GM23248 (cell line): Measurements from ENCODE around the gene CREBL2. TPM values are rescaled to one million over a fixed set of nuclear protein-coding genes. Genes with fewer than 3 reads are reported as not detected.

ENCODE experiments used
- DNase-seq: peaks from one replicate; pipeline ENCODE4 v3.0.0-alpha.2; 2015
- H2AFZ ChIP-seq: fragments of 200-600 bp; sonication (generic); 2 replicates; pipeline ENCODE4 v1.6.1; 2016; ENCODE audit warnings: antibody characterized with exemption
- H3F3A ChIP-seq: fragments of 200-600 bp; sonication (generic); 2 replicates; pipeline ENCODE4 v1.6.1; 2016; ENCODE audit warnings: mild to moderate bottlenecking, antibody characterized with exemption, mixed run types; ENCODE audit not compliant: insufficient read depth
- H3K27ac ChIP-seq: fragments of 200-600 bp; sonication (generic); 2 replicates; pipeline ENCODE4 v1.5.1; 2016; ENCODE audit warnings: mild to moderate bottlenecking
- H3K27me3 ChIP-seq: fragments of 200-600 bp; sonication (generic); replicated peaks from 2 replicates; pipeline ENCODE4 v1.6.1; 2016; ENCODE audit warnings: mild to moderate bottlenecking; ENCODE audit not compliant: insufficient read depth
- H3K36me3 ChIP-seq: fragments of 200-600 bp; sonication (generic); 2 replicates; pipeline ENCODE4 v1.6.1; 2016; ENCODE audit warnings: low read depth, mild to moderate bottlenecking
- H3K4me1 ChIP-seq: fragments of 200-600 bp; sonication (generic); 2 replicates; pipeline ENCODE4 v1.6.1; 2016; ENCODE audit warnings: mild to moderate bottlenecking; ENCODE audit not compliant: insufficient read depth
- H3K4me2 ChIP-seq: fragments of 200-600 bp; sonication (generic); one replicate; pipeline ENCODE4 v1.6.1; 2016; ENCODE audit warnings: mild to moderate bottlenecking; ENCODE audit not compliant: unreplicated experiment
- H3K4me3 ChIP-seq: fragments of 200-600 bp; sonication (generic); 2 replicates; pipeline ENCODE4 v1.5.1; 2016; ENCODE audit warnings: mild to moderate bottlenecking
- H3K79me2 ChIP-seq: fragments of 200-600 bp; sonication (generic); 2 replicates; pipeline ENCODE4 v1.6.1; 2016; ENCODE audit warnings: mild to moderate bottlenecking; ENCODE audit not compliant: insufficient read depth
- H3K9ac ChIP-seq: fragments of 200-600 bp; sonication (generic); 2 replicates; pipeline ENCODE4 v1.6.1; 2016; ENCODE audit warnings: mild to moderate bottlenecking
- H3K9me2 ChIP-seq: fragments of 200-600 bp; sonication (generic); 2 replicates; pipeline ENCODE4 v1.6.1; 2016; ENCODE audit warnings: mixed run types, mild to moderate bottlenecking, moderate library complexity; ENCODE audit not compliant: insufficient read depth
- H3K9me3 ChIP-seq: fragments of 200-600 bp; sonication (generic); one replicate; pipeline ENCODE4 v1.6.1; 2017; ENCODE audit warnings: low read depth
- H4K20me1 ChIP-seq: fragments of 200-600 bp; sonication (generic); 2 replicates; pipeline ENCODE4 v1.6.0; 2016; ENCODE audit not compliant: insufficient read depth
- EZH2 ChIP-seq: fragments of 200-600 bp; sonication (generic); IDR thresholded peaks from 2 replicates; pipeline ENCODE4 v1.6.1; 2018; ENCODE audit warnings: antibody characterized with exemption, mild to moderate bottlenecking; ENCODE audit not compliant: insufficient read depth, poor library complexity, severe bottlenecking
- EZH2phosphoT487 ChIP-seq: fragments of 200-600 bp; sonication (generic); IDR thresholded peaks from 2 replicates; pipeline ENCODE4 v1.6.1; 2018; ENCODE audit warnings: antibody characterized with exemption, moderate library complexity, mild to moderate bottlenecking, low read depth; ENCODE audit not compliant: insufficient read depth
- WGBS, 2 experiments: methylation state at CpG; one replicate each; pipeline ENCODE4 v1.1.6; 2015 to 2017; ENCODE audit warnings: low lambda C conversion rate in 2 of 2, low coverage in 1 of 2; ENCODE audit errors: missing lambda C conversion rate in 2 of 2; 5-methylcytosine and 5-hydroxymethylcytosine counted together
- in situ Hi-C: fragments of 300-500 bp; cut with MboI; formaldehyde crosslinking; loops from 2 replicates; pipeline ENCODE4 v1.15.0; 2020
- polyA plus RNA-seq: library from polyadenylated mRNA; unstranded; fragments of >200 nt; fragmentation: Nextera tagmentation; extraction: Ambion mirVana; gene quantifications from 2 replicates; pipeline ENCODE4 v1.2.1, GENCODE V29; 2016
- total RNA-seq: library from RNA; depleted of rRNA; stranded (reverse); fragments of >200 nt; shearing (Covaris generic); gene quantifications from 2 replicates; pipeline ENCODE4 v1.2.3, GENCODE V29; 2014

Gene CREBL2
- total and polyA plus RNA-seq, 2 experiments from 2014 or later: 23.4 to 38.4 TPM

GRCh38 chr12:12627308-12627827, 15.7 kb downstream of the CREBL2 start:
- Histone ChIP-seq H3K9me2 (no peaks in the 10 kb centered on the region), H4K20me1 (no peaks in the 10 kb centered on the region; the same call in 1 of the 2 replicates), H3K79me2 (peaks cover 66% of the 10 kb centered on the region), H3K4me1 (peaks cover 12% of the 10 kb centered on the region), H3K4me2 (no peak overlapping the region), H3K36me3 (no peaks in the 10 kb centered on the region), H3K4me3 (no peak overlapping the region), H2AFZ (no peak overlapping the region), H3F3A (0 out of 2 replicates have a peak, but pooled peaks cover 6% of the 10 kb centered on the region), H3K9ac (no peak overlapping the region), H3K27ac (no peak overlapping the region), H3K9me3 (no peaks in the 10 kb centered on the region), H3K27me3 (no peaks in the 10 kb centered on the region)
- DNase-seq: no peak
- WGBS, 2 experiments: 86 to 91% methylated on average over 2 of the region's 2 CpGs
- TF ChIP-seq EZH2phosphoT487: no peak
- TF ChIP-seq EZH2: no peak
- in situ Hi-C loops: no loop called here

GRCh38 chr12:12628013-12628412, 16.3 kb downstream of the CREBL2 start:
- Histone ChIP-seq H3K27me3 (no peaks in the 10 kb centered on the region), H3K79me2 (peaks cover 68% of the 10 kb centered on the region), H3K4me1 (peaks cover 12% of the 10 kb centered on the region), H2AFZ (no peak overlapping the region), H3F3A (0 out of 2 replicates have a peak, but pooled peaks cover 6% of the 10 kb centered on the region), H3K4me3 (no peak overlapping the region), H3K9me2 (no peaks in the 10 kb centered on the region), H3K9me3 (no peaks in the 10 kb centered on the region), H3K36me3 (no peaks in the 10 kb centered on the region), H4K20me1 (no peaks in the 10 kb centered on the region; the same call in 1 of the 2 replicates), H3K27ac (no peak overlapping the region), H3K9ac (no peak overlapping the region), H3K4me2 (no peak overlapping the region)
- in situ Hi-C loops: no loop called here
- TF ChIP-seq EZH2: no peak
- no peak for TF ChIP-seq EZH2phosphoT487
- WGBS, 2 experiments: 98 to 100% methylated on average over 4 of the region's 4 CpGs
- DNase-seq: peak; percentile 36

- in situ Hi-C loops: no loop called here
- no peak overlapping the region for H3K9ac ChIP-seq
- no peak overlapping the region for H3K27ac ChIP-seq
- H3K36me3 ChIP-seq: 0 out of 2 replicates have a peak, but pooled peaks cover 2% of the 10 kb centered on the region
- H3K4me3 ChIP-seq: no peak overlapping the region
- H3K9me3 ChIP-seq: no peaks in the 10 kb centered on the region
- H3K4me2 ChIP-seq: no peak overlapping the region
- H3K27me3 ChIP-seq: no peaks in the 10 kb centered on the region
- 96 to 97% methylated on average over 1 of the region's 1 CpG for WGBS, 2 experiments
- no peaks in the 10 kb centered on the region; the same call in 1 of the 2 replicates for H4K20me1 ChIP-seq
- H3K4me1 ChIP-seq: peaks cover 12% of the 10 kb centered on the region
- no peak for DNase-seq
- TF ChIP-seq EZH2 (no peak), EZH2phosphoT487 (no peak)
- peaks cover 60% of the 10 kb centered on the region for H3K79me2 ChIP-seq
- H3K9me2 ChIP-seq: no peaks in the 10 kb centered on the region
- H2AFZ ChIP-seq: no peak overlapping the region
- 0 out of 2 replicates have a peak, but pooled peaks cover 6% of the 10 kb centered on the region for H3F3A ChIP-seq
These were observed 19.2 kb downstream of the CREBL2 start for GRCh38 chr12:12630850-12631249.

- H3K4me3 ChIP-seq: no peak overlapping the region
- peaks cover 18% of the 10 kb centered on the region; the same call in 1 of the 2 replicates for H3K36me3 ChIP-seq
- no peaks in the 10 kb centered on the region for H4K20me1 ChIP-seq
- H3K9me3 ChIP-seq: no peaks in the 10 kb centered on the region
- H3K27me3 ChIP-seq: no peaks in the 10 kb centered on the region
- TF ChIP-seq EZH2 (no peak), EZH2phosphoT487 (no peak)
- no peaks in the 10 kb centered on the region for H3K9me2 ChIP-seq
- H3K27ac ChIP-seq: no peak overlapping the region
- H3K4me2 ChIP-seq: no peak overlapping the region
- no peaks in the 10 kb centered on the region for H3F3A ChIP-seq
- H3K9ac ChIP-seq: no peak overlapping the region
- H2AFZ ChIP-seq: no peak overlapping the region
- peaks cover 25% of the 10 kb centered on the region for H3K79me2 ChIP-seq
- in situ Hi-C loops: no loop called here
- WGBS, 2 experiments: 92 to 93% methylated on average over 12 of the region's 12 CpGs
- H3K4me1 ChIP-seq: no peaks in the 10 kb centered on the region
- DNase-seq: no peak
These were observed 24.0 kb downstream of the CREBL2 start for GRCh38 chr12:12635651-12636050.
